SK-N-MC (cell line): ENCODE data around the gene PCSK4.

Experiments
- EZH2 ChIP-seq: fragments of 200-600 bp; sonication (generic); IDR thresholded peaks from one replicate; pipeline ENCODE4 v1.6.1; 2017; ENCODE audit warnings: antibody characterized with exemption
- POLR2AphosphoS5 ChIP-seq: IDR thresholded peaks from 2 replicates; pipeline ENCODE4 v1.6.1; 2012; ENCODE audit warnings: mild to moderate bottlenecking, low read depth, low read length, borderline replicate concordance

- no peak for TF ChIP-seq EZH2
- no peak; the same call in 1 of the 2 replicates for TF ChIP-seq POLR2AphosphoS5
These were observed 18.5 kb downstream of the PCSK4 start for GRCh38 chr19:1471515-1472160.
